HG02610 (cell line): ENCODE measurements around the gene RBMY1B.
"Not testable (repeated sequence)": the region's sequence is repeated elsewhere in the genome, so short reads cannot be mapped to it uniquely, and the experiment has no call there.

Experiments
- ATAC-seq: cut with Tn5 transposase; IDR thresholded peaks from one replicate; pipeline ENCODE4 v1.9.1; 2021; ENCODE audit warnings: mild to moderate bottlenecking, moderate library complexity; ENCODE audit not compliant: unreplicated experiment

The RBMY1B gene

GRCh38 chrY:21511038-21511437, at the start of gene RBMY1B:
Gene RBMY1B, plus strand, starts transcription at chrY:21511338. Its CDS starts 2,013 bp downstream, at chrY:21513351.
- ATAC-seq, result not testable (repeated sequence)

GRCh38 chrY:21462915-21463314, 48.2 kb upstream of the RBMY1B start:
- not testable (repeated sequence) for ATAC-seq

DNA sequence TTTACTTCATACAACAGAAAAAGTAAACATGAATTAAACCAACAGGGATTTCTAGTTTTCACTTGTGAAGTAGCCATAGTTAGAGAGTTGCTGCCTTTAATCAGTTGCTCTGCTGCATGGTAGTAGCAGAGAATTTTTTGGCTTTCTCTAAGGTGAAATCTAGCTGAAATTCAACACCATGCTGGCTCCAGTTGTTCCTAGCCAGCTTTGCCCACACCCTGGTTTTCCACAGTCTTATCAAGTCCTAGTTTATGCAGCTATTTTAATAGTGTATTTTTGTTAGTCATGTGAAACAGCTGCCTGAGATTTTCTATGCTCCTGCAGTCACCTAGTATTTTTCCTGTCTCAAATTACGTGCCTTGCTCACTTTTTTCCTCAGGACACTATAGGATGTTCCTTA, 28.2 kb upstream of the RBMY1B start:
- no peak for ATAC-seq

GRCh38 chrY:21534579-21534978, 23.4 kb downstream of the RBMY1B start, which contains the start of gene RBMY1A1:
Gene RBMY1A1, plus strand, starts transcription at chrY:21534879. Its CDS starts 2,013 bp downstream, at chrY:21536892.
- ATAC-seq, result not testable (repeated sequence)

- peak; percentile 91 for ATAC-seq
Measured at GRCh38 chrY:21559316-21559984, 48.3 kb downstream of the RBMY1B start.
